ENCODE data around the gene AK8.

The AK8 gene

DNA sequence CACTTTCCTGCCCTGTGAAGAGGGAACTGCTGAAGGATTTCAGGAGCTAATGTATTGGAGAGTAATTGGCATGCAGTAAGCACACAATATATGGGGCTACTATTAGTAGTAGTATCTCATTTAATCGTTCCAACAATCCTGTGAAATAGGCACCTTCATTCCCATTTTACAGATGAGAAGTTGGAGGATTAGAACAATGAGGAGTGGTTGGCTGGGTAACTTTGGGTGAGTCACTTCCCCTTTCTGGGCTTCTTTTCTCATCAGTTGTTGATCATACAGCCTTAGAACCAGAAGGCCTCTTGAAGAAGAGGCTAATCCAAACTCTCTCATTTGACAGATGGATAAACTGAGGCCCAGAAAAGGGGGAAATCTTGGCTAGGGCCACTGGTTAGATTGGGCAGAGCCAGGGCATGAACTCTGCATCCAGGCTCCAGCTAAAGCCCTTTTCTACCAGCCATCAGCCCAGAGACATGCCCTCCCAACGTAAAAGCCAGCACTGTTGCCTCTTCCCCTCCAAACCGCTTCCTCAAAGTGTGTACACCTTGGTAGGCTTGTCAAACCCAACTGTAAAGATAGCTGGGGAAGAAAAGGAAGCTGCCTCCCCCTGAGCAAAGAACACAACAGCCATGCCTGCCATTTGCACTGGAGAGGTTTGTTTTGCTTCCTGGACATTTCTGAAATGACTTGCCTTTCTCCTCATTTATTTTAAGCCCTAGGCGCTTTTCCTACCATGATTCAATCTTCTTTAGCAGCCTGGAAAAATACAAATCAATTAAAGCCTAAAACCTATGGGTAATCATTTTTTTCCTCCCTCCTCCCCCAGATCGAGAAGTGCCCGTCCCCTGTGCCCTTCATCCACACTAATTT lies 1.6 kb upstream of the AK8 start:
- H3K9me3 ChIP-seq (ENCODE audit: control insufficient read depth, insufficient read depth, low read length) = no peaks in the 10 kb centered on the region
- no peaks in the 10 kb centered on the region for H3K36me3 ChIP-seq (ENCODE audit: insufficient read depth, low read length)
- no peaks in the 10 kb centered on the region for H3K4me1 ChIP-seq (ENCODE audit: insufficient read depth, low read length)
- no peak overlapping the region for H3K9ac ChIP-seq (ENCODE audit: low read depth, low read length)

DNA sequence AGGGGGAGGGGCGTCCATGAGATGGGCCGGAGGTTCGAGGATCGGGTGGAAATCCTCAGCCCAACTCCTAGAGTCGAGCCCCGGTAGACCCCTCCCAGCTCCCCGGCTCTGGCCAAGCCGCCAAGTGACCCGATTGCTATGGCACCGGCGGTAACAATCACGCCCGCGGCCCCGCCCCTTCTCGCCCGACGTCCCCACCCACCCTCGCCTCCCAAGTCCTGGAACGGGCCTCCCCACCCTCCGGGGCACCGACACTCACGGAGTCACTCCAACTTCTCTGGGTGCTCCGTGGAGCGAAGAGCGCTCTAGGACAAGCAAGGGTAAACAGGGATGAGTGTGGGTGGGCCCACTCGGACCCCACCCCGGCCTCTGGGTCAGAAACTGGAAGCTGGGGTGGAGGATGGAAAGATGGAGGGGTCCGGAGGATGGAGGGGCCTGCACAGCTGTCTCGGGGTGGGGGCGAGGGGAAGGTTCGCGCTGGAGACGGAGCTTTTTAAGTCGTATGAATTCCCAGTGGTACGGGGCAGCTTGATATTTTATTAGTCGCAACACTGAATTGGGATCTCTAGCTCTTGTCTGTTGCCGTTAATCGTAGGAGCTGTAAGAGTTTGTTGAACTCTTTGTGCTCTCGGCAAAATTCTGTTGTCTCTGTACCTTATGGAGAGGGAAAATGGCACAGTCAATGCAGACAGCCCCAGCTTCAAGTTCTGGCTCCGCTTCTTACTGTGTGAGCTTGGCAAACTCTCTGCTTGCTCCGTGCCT lies 792 bp upstream of the AK8 start, which contains the start of gene SPACA9:
Gene SPACA9 (plus strand): TSS at position 204 of the 762 bp plus-strand sequence. CDS start 5,050 bp downstream, outside the sequence.
- no peaks in the 10 kb centered on the region for H3K4me1 ChIP-seq (ENCODE audit: insufficient read depth, low read length)
- H3K36me3 ChIP-seq (ENCODE audit: insufficient read depth, low read length) = no peaks in the 10 kb centered on the region
- H3K9me3 ChIP-seq (ENCODE audit: control insufficient read depth, insufficient read depth, low read length) = no peaks in the 10 kb centered on the region
- H3K9ac ChIP-seq (ENCODE audit: low read depth, low read length) = peak within 1 kb of the TSS; percentile 92

DNA sequence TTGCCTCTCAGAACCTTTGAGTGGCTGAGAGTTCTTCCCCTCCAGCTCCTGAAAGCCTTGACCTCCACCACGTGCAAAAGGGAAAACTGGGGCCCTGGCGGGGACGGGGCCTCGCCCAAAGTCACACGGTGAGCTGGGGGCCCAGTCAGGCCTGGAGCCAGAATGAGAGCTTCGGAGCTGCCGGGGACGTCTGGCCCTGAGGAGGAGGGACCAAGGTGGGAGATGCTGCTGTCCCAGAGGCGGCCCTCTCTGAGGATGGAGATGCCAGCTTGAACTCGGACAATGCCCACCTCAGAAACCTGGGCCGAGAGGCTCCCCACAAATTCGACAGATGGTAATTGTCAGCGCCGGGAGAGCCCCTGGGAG lies 643 bp downstream of the AK8 start:
- no peaks in the 10 kb centered on the region for H3K4me1 ChIP-seq (ENCODE audit: insufficient read depth, low read length)
- peak overlapping the region; percentile 92; the same call in 1 of the 2 replicates for H3K9ac ChIP-seq (ENCODE audit: low read depth, low read length)
- H3K9me3 ChIP-seq (ENCODE audit: control insufficient read depth, insufficient read depth, low read length) = no peaks in the 10 kb centered on the region
- H3K36me3 ChIP-seq (ENCODE audit: insufficient read depth, low read length) = no peaks in the 10 kb centered on the region

DNA sequence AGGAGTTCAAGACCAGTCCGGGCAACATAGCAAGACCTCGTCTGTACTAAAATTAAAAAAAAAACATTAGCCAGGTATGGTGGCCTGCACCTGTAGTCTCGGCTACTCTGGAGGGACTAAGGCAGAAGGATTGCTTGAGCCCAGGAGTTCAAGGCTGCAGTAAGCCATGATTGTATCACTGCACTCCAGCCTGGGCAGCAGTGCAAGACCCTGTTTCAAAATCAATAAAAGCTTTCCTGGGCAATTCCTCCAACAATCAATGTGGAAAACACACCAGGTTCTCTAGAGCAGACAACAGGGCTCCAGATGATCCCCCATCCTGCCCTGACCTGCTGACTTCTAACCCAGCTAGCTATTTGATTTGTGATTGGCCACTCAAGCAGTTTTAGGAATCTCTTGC lies 1.2 kb downstream of the AK8 start:
- H3K9me3 ChIP-seq (ENCODE audit: control insufficient read depth, insufficient read depth, low read length) = no peaks in the 10 kb centered on the region
- no peak overlapping the region for H3K9ac ChIP-seq (ENCODE audit: low read depth, low read length)

DNA sequence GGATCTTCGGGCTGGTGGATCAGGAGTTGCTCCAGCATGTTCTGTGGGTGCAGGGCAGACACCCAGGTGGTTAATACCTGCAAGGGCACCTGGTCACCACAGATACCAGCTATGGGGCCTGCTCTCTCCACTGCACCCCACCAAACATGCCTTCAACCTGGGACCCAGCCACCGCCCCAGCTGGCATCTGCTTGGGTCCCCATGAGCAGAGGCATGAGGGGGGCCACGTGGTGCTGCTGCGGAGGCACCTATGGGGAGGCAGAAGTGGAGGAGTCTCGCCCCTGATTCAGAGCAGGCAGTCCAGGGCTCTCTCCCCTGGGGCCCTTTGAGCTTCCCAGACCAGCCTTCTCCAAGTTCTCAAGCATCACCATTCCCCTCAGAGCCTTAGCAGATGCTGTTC lies 2.9 kb downstream of the AK8 start:
- H3K9ac ChIP-seq (ENCODE audit: low read depth, low read length) = no peak overlapping the region
- H3K4me1 ChIP-seq (ENCODE audit: insufficient read depth, low read length) = no peaks in the 10 kb centered on the region
- H3K36me3 ChIP-seq (ENCODE audit: insufficient read depth, low read length) = no peaks in the 10 kb centered on the region
- no peaks in the 10 kb centered on the region for H3K9me3 ChIP-seq (ENCODE audit: control insufficient read depth, insufficient read depth, low read length)

More for the DNA sequence above, 1.2 kb downstream of the AK8 start:
- H3K4me1 ChIP-seq (ENCODE audit: insufficient read depth, low read length) = no peaks in the 10 kb centered on the region
- no peaks in the 10 kb centered on the region for H3K36me3 ChIP-seq (ENCODE audit: insufficient read depth, low read length)

DNA sequence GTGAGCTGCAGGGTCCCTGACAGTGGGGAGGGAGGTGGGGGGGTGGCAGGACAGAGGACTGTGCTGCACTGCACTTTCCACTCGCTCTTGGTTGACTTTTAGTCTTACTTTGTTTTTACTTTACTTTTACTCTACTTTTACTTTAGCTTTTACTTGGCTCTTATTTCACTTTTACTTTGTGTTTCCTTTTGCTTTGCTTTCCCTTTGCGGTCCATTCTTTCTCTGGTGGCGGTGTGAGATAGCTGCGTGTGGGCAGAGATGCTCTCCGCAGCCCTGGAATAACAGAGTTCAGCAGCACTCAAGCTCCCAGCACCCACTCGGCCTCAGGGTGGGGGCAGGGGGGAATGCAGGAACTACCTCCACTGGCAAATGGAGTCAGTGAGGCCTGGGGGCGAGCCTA lies 4.7 kb downstream of the AK8 start:
- Histone ChIP-seq H3K9me3 (ENCODE audit: control insufficient read depth, insufficient read depth, low read length) (no peaks in the 10 kb centered on the region), H3K4me1 (ENCODE audit: insufficient read depth, low read length) (no peaks in the 10 kb centered on the region), H3K9ac (ENCODE audit: low read depth, low read length) (no peak overlapping the region), H3K36me3 (ENCODE audit: insufficient read depth, low read length) (no peaks in the 10 kb centered on the region)

DNA sequence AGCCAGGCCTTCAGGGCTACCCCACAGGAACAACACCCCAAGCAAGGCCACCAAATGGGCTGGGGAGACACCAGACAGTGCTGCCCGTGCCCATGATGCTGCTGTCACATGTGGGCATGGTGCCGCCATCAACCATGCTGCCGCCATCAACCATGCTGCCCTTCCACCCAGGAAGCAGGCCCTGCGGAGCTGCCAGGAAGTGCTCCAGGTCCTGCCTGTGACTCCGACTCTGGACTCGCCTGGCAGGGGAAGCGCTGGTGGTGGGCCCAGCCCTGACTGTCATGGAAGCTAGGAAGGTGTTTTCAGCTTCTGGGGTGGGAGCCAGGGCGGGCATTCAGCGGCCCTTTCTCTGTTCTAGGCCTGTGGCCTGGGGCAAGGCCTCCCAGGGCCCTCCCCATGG lies 8.8 kb downstream of the AK8 start:
- Histone ChIP-seq H3K9me3 (ENCODE audit: control insufficient read depth, insufficient read depth, low read length) (no peaks in the 10 kb centered on the region), H3K9ac (ENCODE audit: low read depth, low read length) (no peak overlapping the region)

DNA sequence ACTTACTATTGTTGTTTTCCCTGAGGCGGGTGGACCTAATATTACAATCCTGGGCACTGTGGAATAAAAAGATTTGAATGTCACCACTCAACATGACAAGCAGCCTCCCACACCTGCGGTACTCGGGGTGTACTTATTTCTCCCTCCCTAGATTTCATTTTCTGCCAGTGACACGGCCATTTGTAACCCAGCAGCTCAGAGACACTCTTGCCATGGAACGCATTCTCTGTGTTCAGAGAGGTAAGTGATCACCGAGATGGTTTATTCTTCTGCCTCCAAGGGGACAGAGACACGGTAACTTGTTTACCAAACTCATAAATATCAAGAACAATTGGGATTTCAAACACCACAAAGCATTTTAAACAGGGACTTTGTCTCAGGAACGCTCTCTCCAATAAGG lies 11.2 kb downstream of the AK8 start:
- no peaks in the 10 kb centered on the region; the same call in 1 of the 2 replicates for H3K4me1 ChIP-seq (ENCODE audit: insufficient read depth, low read length)

More for the DNA sequence above, 8.8 kb downstream of the AK8 start:
- H3K36me3 ChIP-seq (ENCODE audit: insufficient read depth, low read length) = no peaks in the 10 kb centered on the region
- no peaks in the 10 kb centered on the region; the same call in 1 of the 2 replicates for H3K4me1 ChIP-seq (ENCODE audit: insufficient read depth, low read length)

DNA sequence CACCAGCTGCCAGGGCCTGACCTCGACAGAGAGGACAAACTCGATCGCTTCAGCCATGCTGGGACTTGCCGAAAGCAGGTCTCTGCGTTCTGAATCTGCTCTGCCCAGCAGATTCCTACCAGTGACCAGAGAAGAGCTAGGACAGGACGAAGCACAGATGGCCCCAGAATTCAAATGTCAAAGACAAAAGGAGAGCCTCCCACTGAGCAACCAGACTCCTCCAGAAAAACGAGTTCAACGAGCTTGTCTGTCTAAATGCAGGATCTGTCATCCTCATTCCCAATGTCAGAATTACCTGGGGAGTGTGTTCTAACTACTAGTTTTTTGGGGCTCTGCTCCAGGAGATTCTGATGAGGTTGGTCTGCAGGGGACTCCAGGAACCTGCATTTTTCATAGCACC lies 13.4 kb downstream of the AK8 start:
- no peaks in the 10 kb centered on the region for H3K9me3 ChIP-seq (ENCODE audit: control insufficient read depth, insufficient read depth, low read length)
- H3K36me3 ChIP-seq (ENCODE audit: insufficient read depth, low read length) = no peaks in the 10 kb centered on the region
- H3K9ac ChIP-seq (ENCODE audit: low read depth, low read length) = no peak overlapping the region
- H3K4me1 ChIP-seq (ENCODE audit: insufficient read depth, low read length) = no peaks in the 10 kb centered on the region; the same call in 1 of the 2 replicates

More for the DNA sequence above, 11.2 kb downstream of the AK8 start:
- no peaks in the 10 kb centered on the region for H3K36me3 ChIP-seq (ENCODE audit: insufficient read depth, low read length)
- no peaks in the 10 kb centered on the region for H3K9me3 ChIP-seq (ENCODE audit: control insufficient read depth, insufficient read depth, low read length)
- no peak overlapping the region for H3K9ac ChIP-seq (ENCODE audit: low read depth, low read length)

DNA sequence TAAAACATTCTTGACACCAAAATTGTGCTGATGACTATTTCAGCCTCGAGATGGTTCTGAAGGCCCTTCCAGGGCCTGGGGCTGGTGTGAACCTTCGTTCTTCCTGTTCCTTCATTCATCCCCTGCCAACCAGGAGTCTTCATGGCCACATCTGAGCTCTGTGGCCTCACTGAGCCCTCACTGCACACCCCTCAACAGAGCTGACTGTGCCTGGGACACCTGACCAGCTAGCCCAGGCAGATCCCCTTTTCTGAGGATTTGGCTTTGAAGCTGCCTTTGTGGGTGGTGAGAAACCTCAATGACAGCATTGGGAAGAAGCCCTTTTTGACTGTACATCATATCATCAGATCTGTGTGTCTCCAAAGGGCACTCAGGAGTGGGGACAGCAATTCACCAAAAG lies 13.8 kb downstream of the AK8 start:
- H3K4me1 ChIP-seq (ENCODE audit: insufficient read depth, low read length) = no peaks in the 10 kb centered on the region; the same call in 1 of the 2 replicates
- H3K9ac ChIP-seq (ENCODE audit: low read depth, low read length) = no peak overlapping the region
- no peaks in the 10 kb centered on the region for H3K36me3 ChIP-seq (ENCODE audit: insufficient read depth, low read length)
- no peaks in the 10 kb centered on the region for H3K9me3 ChIP-seq (ENCODE audit: control insufficient read depth, insufficient read depth, low read length)

DNA sequence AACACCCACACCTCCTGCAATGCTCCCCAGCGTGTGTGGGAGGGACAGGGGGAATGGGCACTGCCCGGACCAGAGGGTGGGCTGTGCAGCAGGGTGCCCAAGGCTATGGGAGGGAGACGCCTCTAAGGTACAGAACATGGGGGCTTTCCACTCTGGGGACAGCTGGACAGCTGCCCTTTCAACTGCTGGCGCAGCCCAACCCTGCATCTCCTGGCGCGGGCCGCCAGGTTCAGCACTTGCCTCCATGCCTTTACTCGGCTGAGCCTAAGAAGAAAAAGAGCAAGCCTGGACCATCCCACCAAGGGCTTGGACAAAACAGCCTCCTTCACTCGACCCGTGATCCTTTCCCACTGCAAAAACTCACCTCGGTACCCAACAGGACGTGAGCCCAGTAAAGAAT lies 15.0 kb downstream of the AK8 start:
- Histone ChIP-seq H3K36me3 (ENCODE audit: insufficient read depth, low read length) (no peaks in the 10 kb centered on the region), H3K9me3 (ENCODE audit: control insufficient read depth, insufficient read depth, low read length) (no peaks in the 10 kb centered on the region), H3K4me1 (ENCODE audit: insufficient read depth, low read length) (peaks cover 4% of the 10 kb centered on the region), H3K9ac (ENCODE audit: low read depth, low read length) (no peak overlapping the region)

DNA sequence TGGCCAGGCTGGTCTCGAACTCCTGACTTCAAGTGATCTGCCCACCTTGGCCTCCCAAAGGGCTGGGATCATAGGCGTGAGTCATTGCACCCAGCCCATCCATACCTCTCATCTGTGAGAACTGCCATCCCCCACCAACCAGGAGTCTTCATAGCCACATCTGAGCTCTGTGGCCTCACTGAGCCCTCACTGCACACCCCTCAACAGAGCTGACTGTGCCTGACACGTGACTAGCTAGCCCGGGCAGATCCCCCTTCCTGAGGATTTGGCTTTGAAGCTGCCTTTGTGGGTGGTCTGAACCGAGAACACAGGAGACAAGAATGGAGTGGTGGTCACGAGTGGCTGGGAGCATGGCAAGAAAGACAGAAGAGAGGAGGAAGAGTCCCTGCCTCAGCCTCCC lies 15.6 kb downstream of the AK8 start:
- Histone ChIP-seq H3K9ac (ENCODE audit: low read depth, low read length) (no peak overlapping the region), H3K9me3 (ENCODE audit: control insufficient read depth, insufficient read depth, low read length) (no peaks in the 10 kb centered on the region), H3K4me1 (ENCODE audit: insufficient read depth, low read length) (peaks cover 9% of the 10 kb centered on the region), H3K36me3 (ENCODE audit: insufficient read depth, low read length) (no peaks in the 10 kb centered on the region)

DNA sequence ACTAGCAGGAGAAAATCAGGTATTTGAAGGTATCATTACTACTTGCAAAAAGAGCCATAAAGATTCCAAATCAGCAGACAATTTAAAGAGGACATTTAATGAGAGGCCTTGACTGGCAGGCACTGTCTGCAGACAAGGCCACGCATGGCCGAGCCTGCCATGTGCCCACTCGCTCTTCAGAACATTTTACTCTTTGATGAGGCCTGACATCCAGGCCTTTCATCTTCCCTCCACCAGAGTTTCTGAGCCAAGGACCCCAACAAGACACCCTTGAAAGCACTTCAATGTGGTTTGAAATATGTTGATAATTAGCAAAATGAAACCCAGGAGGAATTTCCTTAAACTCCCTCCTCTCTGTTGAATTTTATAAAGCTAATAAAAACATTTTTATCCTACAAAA lies 16.4 kb downstream of the AK8 start:
- Histone ChIP-seq H3K9me3 (ENCODE audit: control insufficient read depth, insufficient read depth, low read length) (no peaks in the 10 kb centered on the region), H3K36me3 (ENCODE audit: insufficient read depth, low read length) (no peaks in the 10 kb centered on the region), H3K4me1 (ENCODE audit: insufficient read depth, low read length) (peaks cover 15% of the 10 kb centered on the region), H3K9ac (ENCODE audit: low read depth, low read length) (no peak overlapping the region)

DNA sequence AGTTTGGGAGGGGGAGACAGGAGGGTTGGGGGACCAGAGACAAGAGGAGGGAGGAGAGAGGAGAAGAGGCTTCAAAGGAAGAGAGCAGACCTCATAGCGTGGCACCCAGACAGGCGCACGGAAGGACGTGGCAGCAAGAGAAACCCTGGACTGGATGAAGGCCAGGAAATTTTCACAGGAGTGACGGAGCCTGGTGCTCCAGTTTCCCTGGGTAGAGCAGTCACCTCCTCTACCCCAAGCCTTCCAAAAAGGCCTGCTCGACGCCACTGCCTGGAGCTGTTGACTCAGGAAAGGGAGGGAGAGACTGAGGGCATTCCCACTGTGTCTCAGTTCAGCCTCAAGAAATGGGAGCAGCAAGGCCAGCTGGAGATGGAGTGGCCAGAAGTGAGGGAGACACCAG lies 19.3 kb downstream of the AK8 start:
- H3K9me3 ChIP-seq (ENCODE audit: control insufficient read depth, insufficient read depth, low read length) = no peaks in the 10 kb centered on the region
- no peaks in the 10 kb centered on the region for H3K36me3 ChIP-seq (ENCODE audit: insufficient read depth, low read length)
- H3K9ac ChIP-seq (ENCODE audit: low read depth, low read length) = no peak overlapping the region
- H3K4me1 ChIP-seq (ENCODE audit: insufficient read depth, low read length) = peaks cover 15% of the 10 kb centered on the region; the same call in 1 of the 2 replicates
